B cell (primary cell): ENCODE measurements around the gene TANK.

ENCODE experiments used
- CTCF ChIP-seq: fragments of 200-600 bp; IDR thresholded peaks from one replicate; pipeline ENCODE4 v1.8.0; 2022; ENCODE audit warnings: antibody characterized with exemption, mild to moderate bottlenecking
- EZH2 ChIP-seq: IDR thresholded peaks from 2 replicates; pipeline ENCODE4 v1.6.1; 2012; ENCODE audit warnings: borderline replicate concordance, low read depth, mild to moderate bottlenecking, moderate library complexity, low read length; ENCODE audit not compliant: insufficient read depth, poor library complexity, severe bottlenecking

DNA sequence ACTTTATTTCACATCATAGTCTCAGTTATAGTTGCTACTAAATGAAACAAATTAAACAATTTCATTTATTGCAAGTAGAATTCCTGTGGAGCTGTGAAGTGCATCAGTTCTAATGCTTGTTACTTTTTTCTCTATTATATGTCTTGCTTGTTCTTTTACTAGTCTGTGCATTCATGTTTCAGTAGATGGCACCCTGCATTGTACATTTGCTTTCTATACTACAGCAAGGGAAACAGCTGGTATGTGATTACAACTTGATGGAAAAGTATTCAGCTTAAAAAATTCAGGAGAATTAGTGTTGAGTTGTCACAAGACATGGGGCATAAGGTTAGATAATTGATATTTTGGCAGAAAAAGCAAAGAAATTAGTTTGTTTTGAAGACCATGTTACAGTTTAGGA, 72.3 kb downstream of the TANK start:
- TF ChIP-seq CTCF (no peak), EZH2 (no peak)
